K562 (cell line): ENCODE results near the gene DDX50. TPM values are rescaled to one million over a fixed set of nuclear protein-coding genes. Genes with fewer than 3 reads are reported as not detected.
A peak's percentile ranks its signal among the peaks of the same experiment; 100 is the strongest.

Source experiments
- ATAC-seq: fragments of 200-7000 bp; cut with Tn5 transposase; 3 replicates; pipeline ENCODE4 v1.9.1; 2020; ENCODE audit warnings: moderate library complexity
- BruUV-seq: library from RNA; stranded (reverse); fragments of 400-500 nt; replicated peaks from 2 replicates; lab custom pipeline; 2021; lab: Mats Ljungman, UMichigan
- CTCF ChIA-PET: fragments of 300-600 bp; formaldehyde crosslinking; extraction: SDS; loops from one replicate; lab custom pipeline; 2021; ENCODE audit warnings: low intra/inter-chr PET ratio; lab: Yijun Ruan, JAX
- POLR2A ChIA-PET: fragments of 300-600, 350-650 bp; sonication (Branson Sonifier 250); formaldehyde crosslinking; extraction: SDS; loops from one replicate; lab custom pipeline; 2021; ENCODE audit warnings: antibody characterized with exemption, inconsistent platforms; lab: Yijun Ruan, JAX
- DNase-seq, 4 experiments: peaks; one replicate each; pipeline versions ENCODE4 v3.0.0 to v3.0.0-alpha.2; 2011 to 2018; ENCODE audit warnings: low spot score in 3 of 4, mixed read lengths in 3 of 4; ENCODE audit errors: extremely low read depth in 1 of 4
- FAIRE-seq: peaks from 2 replicates; lab custom pipeline; 2011; peaks lifted over from hg19 to GRCh38; lab: Jason Lieb, UNC
- H2AFZ ChIP-seq: 2 replicates; pipeline ENCODE4 v1.6.0; 2011; ENCODE audit warnings: low read depth, low read length, control low read depth, inconsistent platforms
- H3K27ac ChIP-seq: fragments of 200-600 bp; 3 replicates; pipeline ENCODE4 v1.8.0; 2011; ENCODE audit warnings: low read depth, mild to moderate bottlenecking, control low read depth, inconsistent platforms, low read length, moderate library complexity, mixed read lengths; ENCODE audit errors: extremely low read depth
- H3K27me3 ChIP-seq, 2 experiments: fragments of 300-600 bp in 1 of 2; 2 replicates in 1 of 2; 3 replicates in 1 of 2; pipeline versions ENCODE4 v1.6.0 to v1.8.0; 2011; ENCODE audit warnings: inconsistent platforms in 2 of 2, low read length in 2 of 2, mild to moderate bottlenecking in 1 of 2, mixed read lengths in 1 of 2, moderate library complexity in 1 of 2; ENCODE audit not compliant: control insufficient read depth in 2 of 2, insufficient read depth in 2 of 2
- H3K36me3 ChIP-seq: fragments of 300-600 bp; 3 replicates; pipeline ENCODE4 v1.8.0; 2011; ENCODE audit warnings: mild to moderate bottlenecking, low read length, inconsistent platforms; ENCODE audit not compliant: control insufficient read depth, insufficient read depth
- H3K4me1 ChIP-seq, 2 experiments: fragments of 200-600 bp in 1 of 2; replicated peaks in 1 of 2; 2 replicates in 1 of 2; 3 replicates in 1 of 2; pipeline versions ENCODE4 v1.5.1 to v1.8.0; 2011; ENCODE audit warnings: inconsistent platforms in 2 of 2, low read length in 2 of 2, mild to moderate bottlenecking in 1 of 2, mixed read lengths in 1 of 2, moderate library complexity in 1 of 2; ENCODE audit not compliant: control insufficient read depth in 2 of 2, insufficient read depth in 2 of 2
- H3K4me2 ChIP-seq: 2 replicates; pipeline ENCODE4 v1.6.1; 2011; ENCODE audit warnings: low read length, control low read depth, inconsistent platforms, mixed read lengths; ENCODE audit not compliant: insufficient read depth
- H3K4me3 ChIP-seq: fragments of 200-600 bp; sonication (generic), shearing (Covaris generic); 2 replicates; pipeline ENCODE4 v1.5.1; 2016; ENCODE audit warnings: control low read depth, inconsistent platforms
- H3K79me2 ChIP-seq: fragments of 200-600 bp; 3 replicates; pipeline ENCODE4 v1.8.0; 2011; ENCODE audit warnings: low read length, inconsistent platforms; ENCODE audit not compliant: control insufficient read depth, insufficient read depth
- H3K9ac ChIP-seq, 2 experiments: 2 replicates each; pipeline versions ENCODE4 v1.6.0 to v1.6.1; 2011; ENCODE audit warnings: low read depth in 2 of 2, low read length in 2 of 2, control low read depth in 1 of 2, inconsistent platforms in 1 of 2, mild to moderate bottlenecking in 1 of 2, mixed read lengths in 1 of 2; ENCODE audit not compliant: insufficient read depth in 1 of 2
- H3K9me1 ChIP-seq: one replicate; pipeline ENCODE4 v1.6.0; 2011; ENCODE audit warnings: inconsistent platforms, mild to moderate bottlenecking, low read length, moderate library complexity; ENCODE audit not compliant: control insufficient read depth, insufficient read depth
- H3K9me3 ChIP-seq: replicated peaks from 2 replicates; pipeline ENCODE4 v1.5.1; 2011; ENCODE audit warnings: low read depth, low read length, inconsistent platforms; ENCODE audit not compliant: control insufficient read depth, insufficient read depth
- H4K20me1 ChIP-seq: replicated peaks from 2 replicates; pipeline ENCODE4 v1.6.1; 2011; ENCODE audit warnings: low read length, inconsistent platforms, mixed read lengths; ENCODE audit not compliant: control insufficient read depth, insufficient read depth
- ELF1 ChIP-seq: fragments of 200-800 bp; sonication (Bioruptor generic); IDR thresholded peaks from 2 replicates; pipeline ENCODE4 v1.6.1; 2016; ENCODE audit warnings: missing genetic modification characterization, missing compliant biosample characterization
- POLR3G ChIP-seq: IDR thresholded peaks from 2 replicates; pipeline ENCODE4 v1.6.1; 2011; ENCODE audit not compliant: insufficient read length, insufficient replicate concordance; ENCODE audit errors: extremely low read depth
- WGBS: fragments of 100-300 bp; shearing (Covaris generic); methylation state at CpG from one replicate; pipeline ENCODE4 v1.1.6; 2016; ENCODE audit warnings: low coverage, mixed read lengths; ENCODE audit not compliant: insufficient coverage; ENCODE audit errors: missing lambda C conversion rate; 5-methylcytosine and 5-hydroxymethylcytosine counted together
- in situ Hi-C: fragments of 300-500 bp; cut with MboI; formaldehyde crosslinking; loops from 4 replicates; pipeline ENCODE4 v1.15.0; 2018; ENCODE audit warnings: inconsistent platforms, mixed read lengths
- intact Hi-C: fragments of 100-400 bp; cut with micrococcal nuclease; formaldehyde crosslinking; loops from 2 replicates; pipeline ENCODE4 v1.14.2; 2022
- polyA plus RNA-seq, 8 experiments: library from polyadenylated mRNA; depleted of rRNA in 4 of 8; stranded (reverse) in 5 of 8; unstranded in 3 of 8; fragments of >200 nt; fragmentation: Nextera tagmentation in 2 of 8; fragmentation: Illumina TruSeq in 1 of 8; extraction: Ambion mirVana in 2 of 8; extraction: Trizol in 1 of 8; gene quantifications; 2 replicates each; pipeline versions ENCODE4 v1.2.1 to v1.2.3, GENCODE V29; 2011 to 2014; ENCODE audit warnings: inconsistent platforms in 1 of 8, missing spikeins in 1 of 8
- total RNA-seq, 7 experiments: library from RNA; depleted of rRNA in 6 of 7; stranded (reverse); fragments of >200 nt in 6 of 7; fragmentation: Illumina TruSeq in 2 of 7; extraction: Trizol in 2 of 7; gene quantifications; 2 replicates each; pipeline versions ENCODE4 v1.2.1 to v1.2.3, GENCODE V29; 2011 to 2021; ENCODE audit warnings: low replicate concordance in 1 of 7
- TF ChIP-seq, protein P1 (sequence below): fragments of 250-450 bp; sonication (Bioruptor Pico); IDR thresholded peaks from 2 replicates; pipeline ENCODE4 v1.4.0; 2020
- TF ChIP-seq, protein P2 (sequence below): sonication (generic); formaldehyde crosslinking; IDR thresholded peaks from 2 replicates; pipeline ENCODE4 v1.4.0; 2020; ENCODE audit warnings: mild to moderate bottlenecking, missing genetic modification reagents

Gene DDX50
- total and polyA plus RNA-seq, 9 of the 15 experiments (the other 6 are each of a cell fraction or from before 2014, with no cell fraction given): 36.7 to 86.8 (median 57.4) TPM

DNA sequence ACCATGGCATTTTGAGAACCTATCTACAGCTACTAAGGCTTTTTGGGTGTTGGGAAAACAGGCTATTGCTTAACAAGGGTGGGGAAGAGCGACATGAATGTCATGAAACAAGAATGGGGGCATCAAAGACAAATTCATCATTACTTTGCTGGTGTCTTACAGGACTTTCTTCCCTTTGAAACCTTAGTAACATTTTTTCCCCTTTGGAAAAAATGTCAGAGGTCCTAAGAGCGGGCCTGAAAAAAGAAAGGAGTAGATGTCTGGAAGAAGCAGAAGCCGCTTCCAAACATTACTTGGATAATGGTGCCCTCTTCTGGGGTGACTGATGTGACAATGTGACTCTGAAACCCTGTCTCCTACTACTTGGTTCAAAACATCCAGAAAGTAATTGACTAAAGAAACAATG is 3.8 kb upstream of the DDX50 start (continued):
- TF ChIP-seq, protein P1, sequence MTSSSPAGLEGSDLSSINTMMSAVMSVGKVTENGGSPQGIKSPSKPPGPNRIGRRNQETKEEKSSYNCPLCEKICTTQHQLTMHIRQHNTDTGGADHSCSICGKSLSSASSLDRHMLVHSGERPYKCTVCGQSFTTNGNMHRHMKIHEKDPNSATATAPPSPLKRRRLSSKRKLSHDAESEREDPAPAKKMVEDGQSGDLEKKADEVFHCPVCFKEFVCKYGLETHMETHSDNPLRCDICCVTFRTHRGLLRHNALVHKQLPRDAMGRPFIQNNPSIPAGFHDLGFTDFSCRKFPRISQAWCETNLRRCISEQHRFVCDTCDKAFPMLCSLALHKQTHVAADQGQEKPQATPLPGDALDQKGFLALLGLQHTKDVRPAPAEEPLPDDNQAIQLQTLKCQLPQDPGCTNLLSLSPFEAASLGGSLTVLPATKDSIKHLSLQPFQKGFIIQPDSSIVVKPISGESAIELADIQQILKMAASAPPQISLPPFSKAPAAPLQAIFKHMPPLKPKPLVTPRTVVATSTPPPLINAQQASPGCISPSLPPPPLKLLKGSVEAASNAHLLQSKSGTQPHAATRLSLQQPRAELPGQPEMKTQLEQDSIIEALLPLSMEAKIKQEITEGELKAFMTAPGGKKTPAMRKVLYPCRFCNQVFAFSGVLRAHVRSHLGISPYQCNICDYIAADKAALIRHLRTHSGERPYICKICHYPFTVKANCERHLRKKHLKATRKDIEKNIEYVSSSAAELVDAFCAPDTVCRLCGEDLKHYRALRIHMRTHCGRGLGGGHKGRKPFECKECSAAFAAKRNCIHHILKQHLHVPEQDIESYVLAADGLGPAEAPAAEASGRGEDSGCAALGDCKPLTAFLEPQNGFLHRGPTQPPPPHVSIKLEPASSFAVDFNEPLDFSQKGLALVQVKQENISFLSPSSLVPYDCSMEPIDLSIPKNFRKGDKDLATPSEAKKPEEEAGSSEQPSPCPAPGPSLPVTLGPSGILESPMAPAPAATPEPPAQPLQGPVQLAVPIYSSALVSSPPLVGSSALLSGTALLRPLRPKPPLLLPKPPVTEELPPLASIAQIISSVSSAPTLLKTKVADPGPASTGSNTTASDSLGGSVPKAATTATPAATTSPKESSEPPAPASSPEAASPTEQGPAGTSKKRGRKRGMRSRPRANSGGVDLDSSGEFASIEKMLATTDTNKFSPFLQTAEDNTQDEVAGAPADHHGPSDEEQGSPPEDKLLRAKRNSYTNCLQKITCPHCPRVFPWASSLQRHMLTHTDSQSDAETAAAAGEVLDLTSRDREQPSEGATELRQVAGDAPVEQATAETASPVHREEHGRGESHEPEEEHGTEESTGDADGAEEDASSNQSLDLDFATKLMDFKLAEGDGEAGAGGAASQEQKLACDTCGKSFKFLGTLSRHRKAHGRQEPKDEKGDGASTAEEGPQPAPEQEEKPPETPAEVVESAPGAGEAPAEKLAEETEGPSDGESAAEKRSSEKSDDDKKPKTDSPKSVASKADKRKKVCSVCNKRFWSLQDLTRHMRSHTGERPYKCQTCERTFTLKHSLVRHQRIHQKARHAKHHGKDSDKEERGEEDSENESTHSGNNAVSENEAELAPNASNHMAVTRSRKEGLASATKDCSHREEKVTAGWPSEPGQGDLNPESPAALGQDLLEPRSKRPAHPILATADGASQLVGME: no peak

DNA sequence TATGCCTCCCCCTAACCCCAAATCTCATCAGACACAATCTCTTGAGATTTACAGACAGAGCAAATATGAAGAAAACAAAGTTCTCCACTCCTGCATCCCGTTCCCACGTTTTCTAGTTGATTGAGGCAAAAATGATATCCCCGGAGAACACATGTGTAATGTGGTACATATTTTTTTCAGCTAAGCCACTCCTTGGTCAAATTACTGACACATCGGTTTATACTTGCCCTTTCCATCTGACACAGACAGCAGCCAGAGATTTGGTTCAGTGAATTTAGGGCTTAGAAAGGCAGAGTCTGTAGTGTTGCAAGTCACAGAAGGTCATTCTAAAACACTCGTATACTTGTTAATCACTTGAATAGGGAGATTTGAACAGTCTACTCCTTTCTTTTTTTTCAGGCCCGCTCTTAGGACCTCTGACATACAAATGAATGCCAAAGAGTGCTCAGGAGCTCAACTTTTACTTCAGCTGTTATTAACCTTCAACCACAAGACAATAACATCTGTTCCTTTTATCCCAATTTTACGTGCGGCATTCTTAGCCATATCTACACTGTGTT is 1.8 kb upstream of the DDX50 start:
- Histone ChIP-seq H3K4me2 (no peak overlapping the region), H3K4me1 (peaks cover 13 to 14% of the 10 kb centered on the region in 2 experiments; a peak in 4 of 5 replicates), H3K4me3 (no peak overlapping the region), H2AFZ (peak overlapping the region; percentile 93), H3K79me2 (peaks cover 24% of the 10 kb centered on the region), H3K36me3 (peaks cover 10% of the 10 kb centered on the region; the same call in 2 of the 3 replicates), H3K9me1 (no peaks in the 10 kb centered on the region), H3K27me3 (no peaks in the 10 kb centered on the region), H4K20me1 (no peaks in the 10 kb centered on the region), H3K27ac (no peak overlapping the region), H3K9ac (no peak overlapping the region), H3K9me3 (no peaks in the 10 kb centered on the region)
- intact Hi-C loops: loop anchor here (5.0 to 10.0 kb wide), 4 partner anchors 67 to 1112 kb away; no protein-coding TSS in a partner anchor
- CTCF ChIA-PET: interaction anchor here (3.7 kb wide), 1 partner anchor 107 kb away, joined by 39 read pairs; no protein-coding TSS in a partner anchor
- no TSS peak for BruUV-seq
- POLR2A ChIA-PET: interaction anchor here (0.6 to 2.8 kb wide), 4 partner anchors 7 to 113 kb away, joined by 3 to 9 read pairs (median 5); no protein-coding TSS in a partner anchor
- no peak for ATAC-seq
- no peak for FAIRE-seq
- in situ Hi-C loops: loop anchor here (10.0 kb wide), 1 partner anchor 684 kb away; no protein-coding TSS in a partner anchor
- WGBS: 77% methylated on average over 8 of the region's 8 CpGs
- no peak for DNase-seq
- TF ChIP-seq, protein P2, sequence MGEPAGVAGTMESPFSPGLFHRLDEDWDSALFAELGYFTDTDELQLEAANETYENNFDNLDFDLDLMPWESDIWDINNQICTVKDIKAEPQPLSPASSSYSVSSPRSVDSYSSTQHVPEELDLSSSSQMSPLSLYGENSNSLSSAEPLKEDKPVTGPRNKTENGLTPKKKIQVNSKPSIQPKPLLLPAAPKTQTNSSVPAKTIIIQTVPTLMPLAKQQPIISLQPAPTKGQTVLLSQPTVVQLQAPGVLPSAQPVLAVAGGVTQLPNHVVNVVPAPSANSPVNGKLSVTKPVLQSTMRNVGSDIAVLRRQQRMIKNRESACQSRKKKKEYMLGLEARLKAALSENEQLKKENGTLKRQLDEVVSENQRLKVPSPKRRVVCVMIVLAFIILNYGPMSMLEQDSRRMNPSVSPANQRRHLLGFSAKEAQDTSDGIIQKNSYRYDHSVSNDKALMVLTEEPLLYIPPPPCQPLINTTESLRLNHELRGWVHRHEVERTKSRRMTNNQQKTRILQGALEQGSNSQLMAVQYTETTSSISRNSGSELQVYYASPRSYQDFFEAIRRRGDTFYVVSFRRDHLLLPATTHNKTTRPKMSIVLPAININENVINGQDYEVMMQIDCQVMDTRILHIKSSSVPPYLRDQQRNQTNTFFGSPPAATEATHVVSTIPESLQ (CRISPR knock-in tag): no peak
- TF ChIP-seq POLR3G: no peak
- TF ChIP-seq ELF1: no peak
